Motor neuron (in vitro differentiated cells): ENCODE measurements around the gene WWOX. TPM values are rescaled to one million over a fixed set of nuclear protein-coding genes. Genes with fewer than 3 reads are reported as not detected.
A peak's percentile ranks its signal among the peaks of the same experiment; 100 is the strongest.

Experiments used
- ATAC-seq, 8 experiments: fragments of 200-7000 bp; cut with Tn5 transposase; replicated peaks in 6 of 8; 2 replicates each; pipeline ENCODE4 v1.8.0; 2021; ENCODE audit warnings: mild to moderate bottlenecking in 8 of 8, moderate library complexity in 8 of 8
- H3K27ac ChIP-seq, 2 donors: fragments of 250-450 bp; sonication (Bioruptor Pico); 2 replicates each; pipeline ENCODE4 v1.9.0; 2021; ENCODE audit warnings: antibody characterized with exemption in 2 of 2, mild to moderate bottlenecking in 2 of 2, moderate library complexity in 1 of 2
- H3K4me1 ChIP-seq, 2 donors: fragments of 250-450 bp; sonication (Bioruptor Pico); replicated peaks in 1 of 2; 2 replicates each; pipeline ENCODE4 v1.6.1; 2021; ENCODE audit warnings: antibody characterized with exemption in 2 of 2, mild to moderate bottlenecking in 2 of 2, moderate library complexity in 1 of 2
- H3K4me3 ChIP-seq, 5 donors: fragments of 250-450 bp; sonication (Bioruptor Pico); 2 replicates each; pipeline ENCODE4 v1.9.0; 2021; ENCODE audit warnings: antibody characterized with exemption in 5 of 5, mild to moderate bottlenecking in 5 of 5, moderate library complexity in 4 of 5
- WGBS, 10 experiments: fragments of 450-650 bp; shearing (Covaris generic); methylation state at CpG; one replicate each; pipeline ENCODE4 v1.0.0; 2022; 5-methylcytosine and 5-hydroxymethylcytosine counted together
- in situ Hi-C, 9 experiments: fragments of 400-800 bp; cut with MboI; loops; one replicate each; pipeline ENCODE4 v1.15.0; 2021; ENCODE audit warnings: low sequenced_read_pairs in 9 of 9, low pct_unique_long_range_greater_than_20kb in 2 of 9; ENCODE audit not compliant: unreplicated experiment in 9 of 9
- total RNA-seq, 8 experiments: library from RNA; unstranded; fragments of 300-600 nt; gene quantifications; 2 replicates each; pipeline versions ENCODE4 v1.2.3 to v1.2.4, GENCODE V29; 2022

Gene WWOX
- total RNA-seq, 8 experiments from 2014 or later: 10.3 to 27.8 (median 12.3) TPM

GRCh38 chr16:78310196-78310595 is 210.7 kb downstream of the WWOX start:
- in situ Hi-C loops: no loop called here
- Histone ChIP-seq H3K4me3 (no peak overlapping the region), H3K27ac (no peak overlapping the region), H3K4me1 (peaks cover 10 to 14% of the 10 kb centered on the region in 2 donors)
- no peak for ATAC-seq
- 4 to 90% (median 64%) methylated on average over 2 to 5 of the region's 5 CpGs for WGBS, 10 experiments

DNA sequence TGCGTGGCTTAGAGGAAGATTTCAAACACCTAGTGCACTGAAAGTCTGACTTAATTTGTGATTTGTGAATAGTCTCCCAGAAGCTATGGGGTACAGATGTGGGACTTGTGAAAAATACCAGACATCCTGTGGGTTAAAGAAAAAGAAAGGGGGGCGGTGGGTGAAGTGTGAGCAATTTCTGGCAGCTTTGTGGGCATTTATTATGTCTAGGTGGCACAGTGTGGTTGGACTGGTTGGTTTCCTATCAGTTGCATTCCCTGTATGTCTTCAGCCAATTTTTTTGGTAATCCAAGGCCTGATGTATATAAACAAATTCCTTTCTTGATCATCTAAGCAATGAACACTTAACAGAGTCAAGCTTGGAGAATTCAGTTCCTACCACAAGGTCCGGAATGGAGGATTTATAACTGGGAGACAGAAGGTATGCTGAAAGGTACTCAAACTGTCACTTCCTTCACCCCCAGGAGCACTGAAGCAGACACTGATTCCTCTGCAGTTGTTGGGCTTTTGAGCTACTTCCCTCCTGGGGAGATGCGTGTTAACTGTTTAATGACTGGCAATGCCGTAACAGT is 211.6 kb downstream of the WWOX start:
- Histone ChIP-seq H3K4me1 (peaks cover 10 to 14% of the 10 kb centered on the region in 2 donors), H3K4me3 (no peak overlapping the region), H3K27ac (no peak overlapping the region)
- WGBS, 10 experiments: 11 to 94% (median 60%) methylated on average over 1 to 5 of the region's 5 CpGs; no CpG with 5 or more reads in 3 of the 10 experiments
- in situ Hi-C loops: no loop called here
- ATAC-seq: no peak

- H3K4me1 ChIP-seq: peaks cover 10 to 14% of the 10 kb centered on the region in 2 donors
- WGBS, 10 experiments: 17 to 100% (median 53%) methylated on average over 1 to 4 of the region's 4 CpGs; no CpG with 5 or more reads in 2 of the 10 experiments
- H3K4me3 ChIP-seq: no peak overlapping the region
- in situ Hi-C loops: no loop called here
- no peak overlapping the region for H3K27ac ChIP-seq
- no peak for ATAC-seq
Observed at GRCh38 chr16:78311831-78312230, 212.4 kb downstream of the WWOX start.

DNA sequence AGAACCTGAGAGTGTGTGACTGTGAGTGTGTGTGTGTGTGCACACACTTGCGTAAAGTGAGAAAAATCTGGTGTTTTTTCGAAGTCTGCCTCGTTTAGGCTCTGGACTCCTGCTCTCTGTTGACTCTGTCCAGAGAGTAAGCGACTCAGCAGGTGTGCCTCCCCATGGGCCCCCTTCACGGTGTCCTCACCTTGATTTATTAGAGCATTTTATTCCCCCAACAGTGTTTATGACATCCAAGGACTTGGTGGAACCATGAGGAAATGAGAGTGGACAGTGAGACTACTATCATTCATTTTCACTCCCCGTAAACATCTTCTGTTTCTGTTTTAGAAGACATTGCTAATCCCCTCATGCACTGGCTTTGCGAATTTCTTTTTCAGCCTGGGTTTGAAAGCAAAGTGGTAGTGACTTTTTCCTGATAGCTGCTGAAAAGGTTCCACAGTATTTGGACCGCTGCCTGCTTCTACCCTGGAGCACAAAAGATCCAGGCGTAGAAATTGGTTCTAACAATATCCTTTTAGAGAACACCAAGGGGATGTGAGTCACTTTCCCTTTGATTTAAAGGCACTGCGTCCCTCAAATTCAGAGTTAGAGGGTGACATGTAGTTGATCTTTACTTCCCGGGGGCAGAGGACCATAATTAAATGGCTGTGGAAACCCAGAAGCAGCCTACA is 218.2 kb downstream of the WWOX start:
- Histone ChIP-seq H3K4me1 (peaks cover 13 to 18% of the 10 kb centered on the region in 2 donors), H3K4me3 (no peak overlapping the region), H3K27ac (no peak overlapping the region)
- ATAC-seq: peak in 5 of 8 experiments; percentile 45 to 82 (median 56)
- 36 to 82% (median 57%) methylated on average over 1 to 11 of the region's 11 CpGs; no CpG with 5 or more reads in 1 of the 10 experiments for WGBS, 10 experiments
- in situ Hi-C loops: no loop called here

GRCh38 chr16:78321620-78322360 is 222.3 kb downstream of the WWOX start:
- peak in 3 of 8 experiments; percentile 20 to 25 (median 25) for ATAC-seq
- H3K4me1 ChIP-seq: peaks cover 37 to 40% of the 10 kb centered on the region in 2 donors
- 10 to 100% (median 50%) methylated on average over 1 to 6 of the region's 9 CpGs; no CpG with 5 or more reads in 1 of the 10 experiments for WGBS, 10 experiments
- in situ Hi-C loops: no loop called here
- no peak overlapping the region for H3K4me3 ChIP-seq
- H3K27ac ChIP-seq: no peak overlapping the region

- no peak for ATAC-seq
- 17 to 100% (median 94%) methylated on average over 1 to 4 of the region's 7 CpGs; no CpG with 5 or more reads in 3 of the 10 experiments for WGBS, 10 experiments
- peaks cover 30% of the 10 kb centered on the region in 2 donors for H3K4me1 ChIP-seq
- H3K4me3 ChIP-seq: no peak overlapping the region
- in situ Hi-C loops: no loop called here
- no peak overlapping the region for H3K27ac ChIP-seq
Observed at GRCh38 chr16:78323315-78323714, 223.9 kb downstream of the WWOX start.

- WGBS, 10 experiments: 6 to 80% (median 49%) methylated on average over 1 to 6 of the region's 6 CpGs; no CpG with 5 or more reads in 3 of the 10 experiments
- in situ Hi-C loops: no loop called here
- peaks cover 28 to 29% of the 10 kb centered on the region in 2 donors for H3K4me1 ChIP-seq
- H3K27ac ChIP-seq: no peak overlapping the region
- ATAC-seq: peak in 5 of 8 experiments; percentile 29 to 61 (median 52)
- no peak overlapping the region for H3K4me3 ChIP-seq
Observed at GRCh38 chr16:78324649-78325285, 225.3 kb downstream of the WWOX start.

DNA sequence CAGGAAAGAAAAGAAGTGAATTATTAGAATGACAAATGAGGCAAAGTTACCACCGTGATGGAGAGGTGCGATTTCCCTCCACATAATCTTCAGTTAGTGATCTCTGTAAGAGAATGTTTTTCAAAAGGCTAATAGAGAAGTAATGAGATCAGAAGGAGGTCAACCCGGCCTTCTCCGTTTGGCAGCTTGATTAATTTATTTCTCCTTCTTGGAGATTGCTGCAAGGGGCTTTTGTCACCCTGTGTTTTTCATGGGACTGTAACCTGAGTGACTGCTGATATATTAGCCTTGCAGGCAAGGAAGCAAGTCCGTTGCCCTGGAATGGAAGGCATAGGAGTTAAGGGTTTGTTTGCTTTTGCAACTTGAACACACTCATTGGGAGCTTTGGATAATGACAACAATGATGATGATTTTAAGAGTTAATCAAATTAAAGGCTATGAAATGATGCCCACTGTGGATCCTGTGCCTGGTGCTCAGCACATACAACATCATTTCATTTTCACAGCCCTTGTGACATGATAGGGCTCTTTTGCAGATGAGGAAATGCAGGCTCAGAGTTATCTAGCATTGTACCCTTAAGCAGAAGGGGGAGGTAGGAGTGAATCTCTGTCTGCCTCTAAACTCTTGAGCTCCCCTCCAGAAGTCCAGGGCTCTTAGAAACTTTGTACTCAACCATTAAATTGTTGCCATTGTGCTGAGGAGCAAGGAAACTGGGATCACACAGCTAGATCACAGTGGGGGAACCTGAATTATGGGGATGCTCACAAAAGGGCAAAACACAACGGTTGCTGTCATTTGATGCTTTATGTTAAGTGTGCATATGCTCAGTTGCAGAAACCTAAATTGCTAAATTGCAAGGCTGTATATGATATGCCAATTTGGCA is 226.3 kb downstream of the WWOX start:
- no peak overlapping the region for H3K27ac ChIP-seq
- ATAC-seq: peak in 5 of 8 experiments; percentile 86 to 93 (median 88)
- in situ Hi-C loops: no loop called here

GRCh38 chr16:78326731-78327130 is 227.3 kb downstream of the WWOX start:
- peaks cover 23 to 24% of the 10 kb centered on the region in 2 donors for H3K4me1 ChIP-seq
- in situ Hi-C loops: no loop called here
- no peak for ATAC-seq
- H3K27ac ChIP-seq: no peak overlapping the region
- H3K4me3 ChIP-seq: no peak overlapping the region
- WGBS, 10 experiments: 56 to 100% (median 80%) methylated on average over 1 to 3 of the region's 3 CpGs; no CpG with 5 or more reads in 2 of the 10 experiments

More for the DNA sequence above, 226.3 kb downstream of the WWOX start:
- H3K4me3 ChIP-seq: no peak overlapping the region
- peaks cover 28 to 29% of the 10 kb centered on the region in 2 donors for H3K4me1 ChIP-seq
- 0 to 86% (median 16%) methylated on average over 1 to 6 of the region's 6 CpGs for WGBS, 10 experiments

- in situ Hi-C loops: no loop called here
- Histone ChIP-seq H3K27ac (no peak overlapping the region), H3K4me1 (peaks cover 0 to 4% of the 10 kb centered on the region in 2 donors), H3K4me3 (no peak overlapping the region)
- 7 to 100% (median 55%) methylated on average over 1 to 4 of the region's 4 CpGs; no CpG with 5 or more reads in 2 of the 10 experiments for WGBS, 10 experiments
- no peak for ATAC-seq
Observed at GRCh38 chr16:78331731-78332130, 232.3 kb downstream of the WWOX start.

DNA sequence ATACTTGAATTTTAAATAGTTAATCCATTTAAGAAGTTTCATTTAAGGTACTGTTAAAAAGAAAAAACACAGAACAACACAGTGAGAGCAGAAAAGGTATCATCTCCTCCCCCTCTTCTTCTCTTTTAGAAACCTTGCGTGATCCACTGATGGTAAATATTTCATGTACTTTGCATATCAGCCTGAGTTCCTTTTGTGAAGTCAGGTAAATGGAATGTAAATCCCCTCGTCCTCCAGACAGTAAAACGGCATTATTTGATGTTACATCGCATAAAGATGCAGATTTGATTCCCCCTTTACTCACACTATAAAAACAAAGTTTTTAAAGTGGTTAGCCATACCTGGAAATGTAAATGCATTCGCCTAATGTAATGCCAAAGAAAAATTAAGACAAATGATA is 234.4 kb downstream of the WWOX start:
- WGBS, 10 experiments: 10 to 94% (median 77%) methylated on average over 1 to 5 of the region's 5 CpGs
- Histone ChIP-seq H3K4me1 (peaks cover 0 to 4% of the 10 kb centered on the region in 2 donors), H3K27ac (no peak overlapping the region), H3K4me3 (no peak overlapping the region)
- in situ Hi-C loops: no loop called here
- peak in 1 of 8 experiments; percentile 57 for ATAC-seq

DNA sequence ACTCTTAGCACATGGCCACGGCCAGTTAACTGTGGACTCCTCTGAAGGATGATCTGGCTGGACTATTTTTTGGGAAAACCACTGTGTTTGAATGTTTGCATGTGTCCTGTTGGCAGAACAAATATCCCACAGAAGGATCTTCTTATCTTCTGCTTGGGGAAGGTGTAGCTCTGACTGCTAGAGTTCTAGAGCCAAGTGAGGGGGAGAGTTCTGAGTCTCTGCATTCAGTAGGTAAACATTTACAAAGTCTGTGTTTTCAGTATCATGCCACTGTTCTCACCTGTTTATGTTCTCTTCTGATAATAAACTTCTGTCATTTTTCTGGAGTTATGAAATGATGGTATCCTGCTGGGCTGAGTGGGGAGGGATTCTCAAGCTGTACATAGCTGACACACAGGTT is 241.1 kb downstream of the WWOX start:
- H3K4me1 ChIP-seq: no peaks in the 10 kb centered on the region
- WGBS, 10 experiments: 14% methylated on average over 1 of the region's 1 CpG; no CpG with 5 or more reads in 9 of the 10 experiments
- in situ Hi-C loops: no loop called here
- ATAC-seq: no peak
- no peak overlapping the region for H3K4me3 ChIP-seq
- H3K27ac ChIP-seq: no peak overlapping the region
